Measurements from ENCODE around the gene PRUNE1. TPM values are rescaled to one million over a fixed set of nuclear protein-coding genes. Genes with fewer than 3 reads are reported as not detected.

PRUNE1 gene
- total RNA-seq, 1 experiment from 2014 or later = 24.3 TPM

DNA sequence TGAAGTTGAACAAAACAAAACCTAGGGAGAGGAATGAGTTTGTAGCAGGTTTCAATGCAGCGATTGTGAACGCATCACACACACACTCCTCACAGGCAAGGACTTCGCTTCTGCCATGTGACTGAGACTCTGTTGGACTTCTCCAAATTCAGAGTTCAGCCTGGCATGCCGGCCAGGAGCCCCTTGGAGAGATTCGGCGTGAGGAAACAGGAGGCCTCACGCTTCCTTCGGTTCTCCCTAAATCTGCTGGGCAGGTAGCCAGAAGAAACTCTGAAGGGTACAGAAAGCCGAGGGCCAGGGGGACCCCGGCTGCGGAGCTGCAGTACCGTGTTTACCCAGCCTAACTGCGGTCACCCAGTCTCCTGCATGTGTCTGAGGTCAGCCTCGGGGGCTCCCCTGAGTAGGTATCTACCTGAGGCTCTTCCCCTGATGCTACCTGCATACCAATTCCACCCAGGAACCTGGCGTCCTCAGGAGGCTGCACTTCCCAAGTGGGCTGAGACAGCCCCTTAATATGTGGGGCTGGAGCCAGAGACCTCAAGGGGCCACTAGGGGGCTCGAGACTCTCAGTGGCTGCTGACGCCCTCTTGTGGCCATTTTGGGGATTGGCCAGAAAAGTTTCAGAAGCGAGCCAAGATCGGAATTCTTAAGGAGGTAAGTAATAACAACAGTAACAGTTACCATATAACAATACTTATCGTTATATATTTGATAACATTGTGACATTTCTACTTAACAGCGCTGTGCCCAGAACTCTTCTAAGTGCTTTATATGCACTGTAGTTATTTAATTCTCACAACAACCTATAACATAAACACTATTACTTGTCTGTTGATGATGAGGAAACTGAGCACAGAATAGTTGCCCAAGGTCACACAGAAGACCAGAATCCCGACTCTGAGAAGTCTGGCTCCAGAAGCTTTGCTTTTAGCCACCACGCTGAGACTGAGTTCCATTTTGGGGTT lies 28.9 kb upstream of the PRUNE1 start:
- Histone ChIP-seq H3K36me3 (ENCODE audit: control insufficient read depth, insufficient read depth, low read length) (peaks cover 2% of the 10 kb centered on the region; the same call in 1 of the 2 replicates), H3K9me3 (no peaks in the 10 kb centered on the region), H3K27me3 (replicated peaks; ENCODE audit: control insufficient read depth, insufficient read depth, low read length) (no peaks in the 10 kb centered on the region), H3K4me1 (peaks cover 86% of the 10 kb centered on the region), H3K4me3 (ENCODE audit: low read depth, low read length) (no peak overlapping the region)
- peak; percentile 86 to 90 for DNase-seq
- Mint-ChIP-seq H3K27ac (ENCODE audit: unreplicated experiment) (peak overlapping the region; percentile 19), H3K4me3 (ENCODE audit: unreplicated experiment) (no peak overlapping the region), H3K9me3 (ENCODE audit: unreplicated experiment) (no peaks in the 10 kb centered on the region), H3K4me1 (ENCODE audit: low read depth, unreplicated experiment) (peaks cover 36% of the 10 kb centered on the region), H3K27me3 (ENCODE audit: insufficient read depth, unreplicated experiment) (no peaks in the 10 kb centered on the region), H3K36me3 (ENCODE audit: insufficient read depth, unreplicated experiment) (peaks cover 26% of the 10 kb centered on the region)
- TF ChIP-seq, protein P1, sequence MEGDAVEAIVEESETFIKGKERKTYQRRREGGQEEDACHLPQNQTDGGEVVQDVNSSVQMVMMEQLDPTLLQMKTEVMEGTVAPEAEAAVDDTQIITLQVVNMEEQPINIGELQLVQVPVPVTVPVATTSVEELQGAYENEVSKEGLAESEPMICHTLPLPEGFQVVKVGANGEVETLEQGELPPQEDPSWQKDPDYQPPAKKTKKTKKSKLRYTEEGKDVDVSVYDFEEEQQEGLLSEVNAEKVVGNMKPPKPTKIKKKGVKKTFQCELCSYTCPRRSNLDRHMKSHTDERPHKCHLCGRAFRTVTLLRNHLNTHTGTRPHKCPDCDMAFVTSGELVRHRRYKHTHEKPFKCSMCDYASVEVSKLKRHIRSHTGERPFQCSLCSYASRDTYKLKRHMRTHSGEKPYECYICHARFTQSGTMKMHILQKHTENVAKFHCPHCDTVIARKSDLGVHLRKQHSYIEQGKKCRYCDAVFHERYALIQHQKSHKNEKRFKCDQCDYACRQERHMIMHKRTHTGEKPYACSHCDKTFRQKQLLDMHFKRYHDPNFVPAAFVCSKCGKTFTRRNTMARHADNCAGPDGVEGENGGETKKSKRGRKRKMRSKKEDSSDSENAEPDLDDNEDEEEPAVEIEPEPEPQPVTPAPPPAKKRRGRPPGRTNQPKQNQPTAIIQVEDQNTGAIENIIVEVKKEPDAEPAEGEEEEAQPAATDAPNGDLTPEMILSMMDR (IDR thresholded peaks at IDR 0.05; ENCODE audit: insufficient read depth in 1 of 2, low read depth in 1 of 2, low read length in 1 of 2, severe bottlenecking in 1 of 2, unreplicated experiment in 1 of 2) = peak; percentile 100
- intact Hi-C loops (cut with micrococcal nuclease; ENCODE audit: unreplicated experiment) = loop anchor here (1.0 to 10.0 kb wide), 6 partner anchors 8 to 415 kb away; partner anchors contain the start of genes ARNT, C1orf56 and MINDY1
- POLR2A ChIA-PET = interaction anchor here (0.6 kb wide), 1 partner anchor 147 kb away, joined by 6 read pairs; no protein-coding TSS in a partner anchor
- CTCF ChIA-PET = interaction anchor here (0.6 to 3.4 kb wide), 2 partner anchors 22 to 27 kb away, joined by 3 to 40 read pairs; partner anchors contain the start of gene MINDY1
- BruUV-seq (replicated peaks) = no TSS peak

DNA sequence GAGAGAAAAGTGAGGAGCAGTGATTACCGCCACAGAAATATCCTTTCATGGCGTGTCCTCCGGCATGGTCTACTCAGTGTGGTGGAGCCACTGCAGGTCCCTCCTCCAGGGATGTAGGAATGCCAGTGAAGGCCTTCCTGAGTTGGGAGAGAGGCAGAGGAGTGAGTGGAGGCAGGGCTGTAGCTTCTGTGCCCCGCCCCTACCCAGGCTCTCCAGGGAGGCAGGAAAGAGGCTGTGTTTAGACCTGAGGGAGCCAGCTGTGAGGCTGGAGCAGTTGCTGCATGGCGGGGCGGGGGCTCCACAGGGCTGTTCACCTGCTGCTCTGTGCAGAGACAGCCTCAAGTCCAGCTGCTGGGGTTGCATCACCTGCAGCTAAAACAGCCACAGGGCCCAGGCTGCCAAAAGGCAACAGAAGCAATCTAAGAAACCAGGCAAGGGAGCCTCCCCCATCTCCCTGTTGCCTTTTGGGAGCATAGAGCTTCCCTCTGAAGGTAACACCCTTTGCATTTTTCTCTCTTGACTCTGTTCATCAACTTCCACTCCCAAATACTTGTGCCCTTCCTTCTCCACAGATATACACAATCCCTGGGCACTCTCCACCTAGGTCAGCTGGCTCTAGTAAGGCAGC lies 27.0 kb upstream of the PRUNE1 start:
- Mint-ChIP-seq H3K27me3 (ENCODE audit: insufficient read depth, unreplicated experiment) (no peaks in the 10 kb centered on the region), H3K4me3 (ENCODE audit: unreplicated experiment) (peak overlapping the region; percentile 76), H3K36me3 (ENCODE audit: insufficient read depth, unreplicated experiment) (peaks cover 26% of the 10 kb centered on the region), H3K4me1 (ENCODE audit: low read depth, unreplicated experiment) (peaks cover 47% of the 10 kb centered on the region), H3K9me3 (ENCODE audit: unreplicated experiment) (no peaks in the 10 kb centered on the region), H3K27ac (ENCODE audit: unreplicated experiment) (peak overlapping the region; percentile 93)
- no peaks in the 10 kb centered on the region for H3K27me3 ChIP-seq (replicated peaks; ENCODE audit: control insufficient read depth, insufficient read depth, low read length)
- peaks cover 87% of the 10 kb centered on the region for H3K4me1 ChIP-seq
- intact Hi-C loops (cut with micrococcal nuclease; ENCODE audit: unreplicated experiment) = loop anchor here (1.0 to 5.0 kb wide), 3 partner anchors 15 to 104 kb away; partner anchors contain the start of genes ARNT and C1orf56
- CTCF ChIA-PET = interaction anchor here (0.5 to 3.4 kb wide), 9 partner anchors 9 to 168 kb away, joined by 3 to 40 read pairs (median 4); partner anchors contain the start of gene MINDY1
- peaks cover 2% of the 10 kb centered on the region; the same call in 1 of the 2 replicates for H3K36me3 ChIP-seq (ENCODE audit: control insufficient read depth, insufficient read depth, low read length)
- TF ChIP-seq, protein P1 (IDR thresholded peaks at IDR 0.05; ENCODE audit: insufficient read depth in 1 of 2, low read depth in 1 of 2, low read length in 1 of 2, severe bottlenecking in 1 of 2, unreplicated experiment in 1 of 2) = no peak
- H3K9me3 ChIP-seq = no peaks in the 10 kb centered on the region
- DNase-seq = peak; percentile 85 to 91
- POLR2A ChIA-PET = interaction anchor here (0.5 to 2.4 kb wide), 7 partner anchors 10 to 380 kb away, joined by 3 to 19 read pairs (median 5); partner anchors contain the start of gene MINDY1
- BruUV-seq (replicated peaks) = TSS peak; percentile 38
- H3K4me3 ChIP-seq (ENCODE audit: low read depth, low read length) = no peak overlapping the region

Data from Caco-2 (cell line).